GM21515 (cell line): Measurements from ENCODE around the gene HOXD11.

Experiments used
- ATAC-seq: cut with Tn5 transposase; IDR thresholded peaks from one replicate; pipeline ENCODE4 v1.9.1; 2021; ENCODE audit not compliant: unreplicated experiment

HOXD11 gene

GRCh38 chr2:176105078-176105729, 1.9 kb upstream of the HOXD11 start:
- ATAC-seq, result no peak

GRCh38 chr2:176105730-176106580, 1.1 kb upstream of the HOXD11 start:
- no peak for ATAC-seq

GRCh38 chr2:176107731-176108181, 676 bp downstream of the HOXD11 start:
- no peak for ATAC-seq

- ATAC-seq, result no peak
These were observed 2.3 kb downstream of the HOXD11 start for GRCh38 chr2:176109192-176109901.

- ATAC-seq, result no peak
These were observed 2.9 kb downstream of the HOXD11 start for GRCh38 chr2:176109946-176110345.

GRCh38 chr2:176110415-176111308, 3.6 kb downstream of the HOXD11 start:
- no peak for ATAC-seq

- ATAC-seq, result no peak
These were observed 4.2 kb downstream of the HOXD11 start for GRCh38 chr2:176111309-176111663.

- ATAC-seq, result no peak
These were observed 4.8 kb downstream of the HOXD11 start for GRCh38 chr2:176111846-176112374.

GRCh38 chr2:176112375-176113302, 5.6 kb downstream of the HOXD11 start:
- no peak for ATAC-seq

- ATAC-seq, result no peak
These were observed 7.2 kb downstream of the HOXD11 start for GRCh38 chr2:176114120-176114929.

GRCh38 chr2:176114930-176115625, 8.0 kb downstream of the HOXD11 start:
- ATAC-seq, result no peak

GRCh38 chr2:176115883-176116813, 9.1 kb downstream of the HOXD11 start, which contains the start of gene HOXD10:
Gene HOXD10 (plus strand): TSS chr2:176116778. CDS start chr2:176116834, 56 bp downstream.
- no peak for ATAC-seq

GRCh38 chr2:176117162-176117822, 10.2 kb downstream of the HOXD11 start:
- ATAC-seq, result no peak

- ATAC-seq, result no peak
These were observed 10.8 kb downstream of the HOXD11 start for GRCh38 chr2:176117823-176118371.

GRCh38 chr2:176118601-176119339, 11.7 kb downstream of the HOXD11 start:
- no peak for ATAC-seq
